NCI-H1105 (cell line): ENCODE measurements around the gene ZNF280B.
"Not testable (repeated sequence)": the region's sequence is repeated elsewhere in the genome, so short reads cannot be mapped to it uniquely, and the experiment has no call there.

ENCODE experiments used
- DNase-seq: peaks from one replicate; lab custom pipeline; 2025; lab: John Stamatoyannopoulos, UW

The ZNF280B gene

DNA sequence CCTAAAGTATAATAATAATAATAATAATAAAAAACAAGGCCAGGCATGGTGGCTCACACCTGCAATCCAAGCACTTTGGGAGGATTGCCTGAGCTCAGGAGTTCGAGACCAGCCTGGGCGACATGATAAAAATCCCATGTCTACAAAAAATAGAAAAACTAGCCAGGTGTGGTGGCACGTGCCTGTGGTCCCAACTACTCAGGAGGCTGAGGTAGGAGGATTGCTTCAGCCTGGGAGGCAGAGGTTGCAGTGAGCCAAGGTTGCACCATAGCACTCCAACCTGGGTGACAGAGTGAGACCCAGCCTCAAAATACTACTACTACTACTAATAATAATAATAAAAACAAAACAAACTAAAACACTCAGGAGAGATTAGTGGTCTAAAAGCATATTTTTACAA, 27.1 kb upstream of the ZNF280B start:
- no peak for DNase-seq

DNA sequence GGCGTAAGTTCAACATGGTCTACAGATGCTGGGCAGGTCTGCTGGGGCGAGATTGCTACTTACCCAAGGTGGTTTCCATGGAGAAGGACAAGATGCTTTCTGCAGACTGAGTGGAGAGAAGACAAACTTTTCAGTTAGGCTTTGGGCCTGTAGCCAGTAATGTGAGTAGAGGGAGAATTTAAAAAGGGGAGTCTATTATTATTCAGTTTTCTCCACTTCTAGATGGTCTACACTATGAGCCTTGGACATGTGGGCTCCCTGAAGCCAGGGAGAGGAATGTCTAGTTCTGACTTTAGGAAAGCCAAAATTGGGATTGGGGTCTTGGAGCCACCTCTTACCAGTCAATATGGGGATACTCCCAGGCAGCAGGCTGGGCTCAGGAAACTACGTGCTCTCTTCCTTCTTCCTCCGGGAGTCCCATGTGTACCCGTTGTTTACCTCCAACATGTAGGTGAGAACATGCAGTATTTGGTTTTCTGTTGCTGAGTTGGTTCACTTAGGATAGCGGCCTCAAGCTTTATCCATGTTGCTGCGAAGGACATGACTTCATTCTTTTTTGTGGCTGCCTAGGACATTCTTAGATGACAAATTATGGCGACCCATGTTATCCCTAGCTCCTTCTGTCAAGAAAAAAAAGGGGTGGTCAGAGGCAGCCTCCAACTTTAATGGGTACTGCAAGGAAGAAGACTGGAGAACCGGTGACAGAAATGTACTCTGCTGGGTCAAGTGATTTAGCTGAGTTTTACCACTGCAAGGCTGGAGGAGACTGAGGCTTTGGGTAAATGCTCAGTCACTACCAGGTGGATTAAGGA, 26.3 kb upstream of the ZNF280B start:
- no peak for DNase-seq

- DNase-seq, result no peak
These were observed 25.3 kb upstream of the ZNF280B start for GRCh38 chr22:22533863-22534262.

DNA sequence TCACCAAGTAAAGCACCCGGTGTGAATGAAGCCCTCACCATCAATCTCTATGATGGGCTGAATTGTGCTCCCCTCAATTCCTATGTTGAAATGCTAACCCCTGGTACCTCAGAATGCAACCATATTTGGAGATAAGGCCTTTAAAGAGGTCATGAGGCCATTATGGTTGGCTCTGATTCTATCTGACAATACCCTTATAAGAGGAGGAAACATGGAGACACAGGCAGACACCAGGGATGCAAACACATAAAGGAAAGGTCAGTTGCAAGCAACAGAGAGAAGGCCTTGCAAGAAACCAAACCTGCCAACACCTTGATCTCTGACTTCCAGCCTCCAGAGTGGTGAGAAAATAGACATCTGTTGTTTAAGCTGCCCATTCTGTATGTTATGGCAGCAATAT, 24.9 kb upstream of the ZNF280B start:
- DNase-seq, result no peak

GRCh38 chr22:22532547-22533071, 24.1 kb upstream of the ZNF280B start:
- not testable (repeated sequence) for DNase-seq

GRCh38 chr22:22531770-22532546, 23.4 kb upstream of the ZNF280B start:
- no peak for DNase-seq

- DNase-seq, result no peak
These were observed 20.2 kb upstream of the ZNF280B start for GRCh38 chr22:22528780-22529179.

DNA sequence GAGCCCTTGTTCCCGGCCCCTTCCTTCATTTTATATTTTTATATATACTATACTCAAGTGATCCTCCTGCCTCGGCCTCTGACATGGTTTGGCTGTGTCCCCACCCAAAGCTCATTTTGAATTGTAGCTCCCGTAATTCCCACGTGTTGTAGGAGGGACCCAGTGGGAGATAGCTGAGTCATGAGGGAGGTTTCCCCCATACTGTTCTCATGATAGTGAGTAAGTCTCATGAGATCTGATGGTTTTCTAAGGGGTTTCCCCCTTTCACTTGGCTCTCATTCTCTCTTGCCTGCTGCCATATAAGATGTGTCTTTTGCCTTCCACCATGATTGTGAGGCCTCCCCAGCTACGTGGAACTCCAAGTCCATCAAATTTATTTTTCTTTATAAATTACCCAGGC, 18.8 kb upstream of the ZNF280B start:
- no peak for DNase-seq

DNA sequence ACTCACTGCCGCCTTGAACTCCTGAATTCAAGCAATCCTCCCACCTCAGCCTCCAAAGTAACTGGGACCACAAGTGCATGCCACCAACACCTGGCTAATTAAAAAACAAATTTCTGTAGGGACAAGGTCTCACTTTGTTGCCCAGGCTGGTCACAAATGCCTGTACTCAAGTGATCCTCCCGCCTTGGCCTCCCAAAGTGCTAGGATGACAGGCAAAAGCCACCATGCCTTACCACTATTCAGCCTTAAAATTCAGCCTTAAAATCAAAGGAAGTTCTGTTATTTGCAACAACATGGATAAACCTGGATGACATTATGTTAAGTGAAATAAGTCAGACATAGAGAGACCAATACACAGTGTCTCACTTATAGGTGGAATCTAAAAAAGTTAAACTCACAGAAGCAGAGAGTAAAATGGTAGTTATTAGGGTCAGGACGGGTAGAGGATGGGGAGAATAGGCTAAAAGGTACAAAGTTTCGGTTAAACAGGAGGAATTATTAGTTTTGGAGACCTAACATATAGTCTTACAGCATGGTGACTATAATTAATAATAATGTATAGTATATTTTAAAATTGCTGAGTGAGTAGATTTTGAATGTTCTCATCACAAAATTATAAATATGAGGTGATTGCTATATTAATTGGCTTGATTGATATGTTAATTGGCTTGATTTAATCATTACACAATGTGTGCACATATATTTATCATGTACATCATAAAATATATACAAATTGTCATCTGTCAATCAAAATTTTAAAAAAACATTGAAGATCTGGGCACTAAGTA, 17.8 kb upstream of the ZNF280B start:
- no peak for DNase-seq

DNA sequence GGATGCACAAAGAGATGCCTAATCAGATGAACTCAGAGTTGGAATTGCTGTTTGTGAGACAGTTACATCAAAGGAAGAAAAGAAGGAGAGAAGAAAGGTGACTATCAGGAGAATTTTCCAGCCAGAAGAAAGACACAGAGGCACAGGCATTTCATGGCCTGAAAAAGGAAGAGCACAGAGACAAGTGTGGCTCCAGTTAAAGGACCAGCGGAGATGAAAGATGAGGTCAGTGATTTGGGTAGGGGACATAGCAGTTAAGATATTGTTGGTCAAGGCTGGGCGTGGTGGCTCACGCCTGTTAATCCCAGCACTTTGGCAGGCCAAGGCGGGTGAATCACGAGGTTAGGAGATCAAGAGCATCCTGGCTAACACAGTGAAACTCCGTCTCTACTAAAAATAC, 15.0 kb upstream of the ZNF280B start:
- DNase-seq, result no peak

DNA sequence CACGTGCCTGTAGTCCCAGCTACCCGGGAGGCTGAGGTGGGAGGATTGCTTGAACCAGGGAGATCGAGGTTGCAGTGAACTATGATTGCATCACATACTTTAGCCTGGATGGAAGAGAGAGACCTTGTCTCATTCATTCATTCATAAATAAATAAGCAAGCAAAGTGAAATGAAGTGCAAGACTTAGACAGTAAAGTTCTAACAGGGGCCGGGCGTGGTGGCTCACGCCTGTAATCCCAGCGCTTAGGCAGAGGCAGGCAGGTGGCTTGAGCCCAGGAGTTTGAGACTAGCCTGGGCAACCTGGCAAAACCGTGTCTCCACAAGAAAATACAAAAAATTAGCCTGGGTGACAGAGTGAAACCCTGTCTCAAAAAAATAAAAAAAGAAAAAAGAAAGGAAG, 13.1 kb upstream of the ZNF280B start:
- DNase-seq, result no peak

- DNase-seq, result no peak
These were observed 12.4 kb upstream of the ZNF280B start for GRCh38 chr22:22520667-22521602.

GRCh38 chr22:22520020-22520656, 11.6 kb upstream of the ZNF280B start, which contains the start of gene ZNF280A:
TSS of gene ZNF280A (minus strand) at chr22:22520270. CDS start at chr22:22515630, 4,640 bp downstream.
- DNase-seq, result no peak

GRCh38 chr22:22519591-22519990, 11.0 kb upstream of the ZNF280B start:
- DNase-seq, result no peak

DNA sequence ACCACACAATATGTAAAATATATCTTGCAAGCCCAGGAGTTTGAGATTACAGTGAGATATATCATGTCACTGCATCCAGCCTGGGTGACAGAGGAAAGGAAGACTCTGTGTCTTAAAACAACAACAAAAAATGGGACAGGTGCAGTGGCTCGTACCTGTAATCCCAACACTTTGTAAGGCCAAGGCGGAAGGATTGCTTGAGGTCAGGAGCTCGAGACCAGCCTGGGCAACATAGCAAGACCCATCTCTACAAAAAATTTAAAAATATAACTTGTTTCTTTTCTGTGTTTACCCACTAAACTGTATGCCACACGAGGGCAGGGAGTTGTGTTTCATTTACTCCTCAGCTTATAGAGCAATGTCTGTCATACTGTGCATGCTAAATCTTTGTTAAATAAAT, 8.4 kb upstream of the ZNF280B start:
- no peak for DNase-seq

- DNase-seq, result no peak
These were observed 7.3 kb upstream of the ZNF280B start for GRCh38 chr22:22515890-22516289.

DNA sequence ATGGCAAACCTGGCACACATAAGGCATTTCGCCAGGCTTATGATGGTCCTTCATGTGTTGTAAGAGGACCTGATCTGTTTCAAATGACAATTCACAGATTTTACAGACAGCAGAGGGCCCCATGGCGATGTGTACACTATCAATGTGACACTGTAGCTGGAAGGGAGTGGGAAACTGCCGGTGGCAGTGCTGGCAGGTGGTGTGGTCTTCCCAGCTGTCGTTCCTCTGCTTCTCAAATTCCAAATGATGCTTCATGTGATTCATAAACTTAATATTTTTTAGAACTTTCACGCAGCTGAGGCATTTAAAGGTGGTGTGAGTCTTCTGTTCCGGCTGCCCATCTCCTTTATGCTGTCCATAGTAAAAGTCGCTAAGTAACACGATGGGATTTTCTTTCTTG, 5.9 kb upstream of the ZNF280B start:
- not testable (repeated sequence) for DNase-seq

DNA sequence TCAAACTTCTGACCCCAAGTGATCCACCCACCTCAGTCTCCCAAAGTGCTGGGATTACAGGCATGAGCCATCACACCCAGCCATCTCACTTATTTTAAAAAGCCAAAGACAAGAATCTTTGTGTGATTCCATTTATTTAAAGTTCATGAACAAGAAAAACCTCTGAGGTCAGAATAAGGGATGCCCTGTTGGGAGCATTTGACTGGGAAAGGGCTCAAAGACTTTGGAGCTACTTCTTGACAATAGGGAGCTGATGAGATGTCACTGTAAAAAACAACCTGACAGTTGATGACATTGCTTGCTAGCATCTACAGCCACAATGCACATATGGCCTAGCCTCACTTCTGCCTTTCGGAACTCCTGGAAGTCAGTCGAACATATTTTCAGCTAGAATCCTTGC, 5.1 kb upstream of the ZNF280B start:
- DNase-seq, result no peak

DNA sequence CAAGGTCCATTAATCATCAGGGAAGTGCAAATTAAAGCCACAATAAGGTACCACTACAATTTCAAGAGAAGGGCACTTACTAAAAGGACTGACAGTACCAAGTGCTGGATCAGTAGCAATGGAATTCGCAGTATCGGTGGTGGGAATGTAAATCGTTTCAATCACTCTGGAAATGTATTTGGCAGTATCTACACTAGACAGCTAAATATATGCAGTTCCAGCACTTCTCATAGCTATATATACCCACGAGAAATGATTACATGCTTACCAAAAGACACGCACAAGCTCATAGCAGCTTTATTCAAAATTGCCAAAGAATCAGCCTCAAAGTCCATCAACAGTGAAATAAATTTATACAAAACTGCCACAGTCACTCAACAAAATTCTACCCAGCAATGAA, 4.4 kb upstream of the ZNF280B start:
- no peak for DNase-seq

GRCh38 chr22:22510833-22511232, 2.3 kb upstream of the ZNF280B start:
- DNase-seq, result not testable (repeated sequence)

- not testable (repeated sequence) for DNase-seq
These were observed 1.4 kb upstream of the ZNF280B start for GRCh38 chr22:22509912-22510311.
